MG63 (cell line): Measurements from ENCODE around the gene SLC46A3. TPM values are rescaled to one million over a fixed set of nuclear protein-coding genes. Genes with fewer than 3 reads are reported as not detected.

Experiments used
- DNase-seq: peaks from one replicate; pipeline ENCODE4 v3.0.0-alpha.2; 2020
- H3K27me3 ChIP-seq: fragments of 250-450 bp; sonication (Bioruptor Pico); 2 replicates; pipeline ENCODE4 v1.5.1; 2020; ENCODE audit warnings: mild to moderate bottlenecking, moderate library complexity
- H3K36me3 ChIP-seq: fragments of 250-450 bp; sonication (Bioruptor Pico); 2 replicates; pipeline ENCODE4 v1.5.1; 2020; ENCODE audit warnings: mild to moderate bottlenecking, moderate library complexity
- H3K4me3 ChIP-seq: fragments of 250-450 bp; sonication (Bioruptor Pico); 2 replicates; pipeline ENCODE4 v1.5.1; 2020; ENCODE audit warnings: mild to moderate bottlenecking, moderate library complexity
- H3K9me3 ChIP-seq: fragments of 250-450 bp; sonication (Bioruptor Pico); 2 replicates; pipeline ENCODE4 v1.5.1; 2020; ENCODE audit warnings: mild to moderate bottlenecking, moderate library complexity
- total RNA-seq: library from RNA; depleted of rRNA; stranded (reverse); fragments of >200 nt; shearing (Covaris generic); gene quantifications from 2 replicates; pipeline ENCODE4 v1.2.3, GENCODE V29; 2014; ENCODE audit warnings: low replicate concordance; rRNA removed

Gene SLC46A3, protein sequence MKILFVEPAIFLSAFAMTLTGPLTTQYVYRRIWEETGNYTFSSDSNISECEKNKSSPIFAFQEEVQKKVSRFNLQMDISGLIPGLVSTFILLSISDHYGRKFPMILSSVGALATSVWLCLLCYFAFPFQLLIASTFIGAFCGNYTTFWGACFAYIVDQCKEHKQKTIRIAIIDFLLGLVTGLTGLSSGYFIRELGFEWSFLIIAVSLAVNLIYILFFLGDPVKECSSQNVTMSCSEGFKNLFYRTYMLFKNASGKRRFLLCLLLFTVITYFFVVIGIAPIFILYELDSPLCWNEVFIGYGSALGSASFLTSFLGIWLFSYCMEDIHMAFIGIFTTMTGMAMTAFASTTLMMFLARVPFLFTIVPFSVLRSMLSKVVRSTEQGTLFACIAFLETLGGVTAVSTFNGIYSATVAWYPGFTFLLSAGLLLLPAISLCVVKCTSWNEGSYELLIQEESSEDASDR
- 0.86 and 6.9 TPM in 2 replicates for total RNA-seq

GRCh38 chr13:28718543-28719226, at the start of gene SLC46A3:
SLC46A3 (minus strand) TSS chr13:28718970; CDS start chr13:28717998, 972 bp downstream.
- Histone ChIP-seq H3K9me3 (no peaks in the 10 kb centered on the region), H3K4me3 (peak within 1 kb of the TSS; percentile 56), H3K36me3 (no peaks in the 10 kb centered on the region), H3K27me3 (no peaks in the 10 kb centered on the region)
- peak; percentile 99 for DNase-seq

DNA sequence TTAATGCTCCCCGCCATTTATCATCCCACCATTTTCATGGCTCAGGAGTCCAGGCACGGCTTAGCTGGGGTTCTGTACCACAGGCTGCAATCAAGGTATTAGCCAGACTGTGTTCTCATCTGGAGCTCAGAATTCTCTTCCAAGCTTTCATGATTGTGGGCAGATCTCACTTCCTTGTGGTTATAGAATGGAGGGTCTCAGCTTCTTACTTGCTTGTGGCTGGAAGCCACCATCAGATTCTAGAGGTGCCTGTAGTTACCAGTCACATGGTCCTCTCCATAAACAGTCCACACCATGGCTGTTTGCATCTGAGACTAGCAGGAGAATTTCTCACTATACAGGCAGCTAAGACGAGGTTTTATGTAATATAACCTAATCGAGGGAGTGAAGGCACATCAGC, 45.1 kb upstream of the SLC46A3 start:
- Histone ChIP-seq H3K4me3 (no peak overlapping the region), H3K36me3 (no peaks in the 10 kb centered on the region)
- no peak for DNase-seq

GRCh38 chr13:28761586-28761985, 42.8 kb upstream of the SLC46A3 start:
- Histone ChIP-seq H3K27me3 (no peaks in the 10 kb centered on the region), H3K36me3 (no peaks in the 10 kb centered on the region), H3K9me3 (peaks cover 5% of the 10 kb centered on the region; the same call in 1 of the 2 replicates), H3K4me3 (no peak overlapping the region)
- no peak for DNase-seq

More for the DNA sequence above, 45.1 kb upstream of the SLC46A3 start:
- H3K9me3 ChIP-seq: peaks cover 2% of the 10 kb centered on the region; the same call in 1 of the 2 replicates
- no peaks in the 10 kb centered on the region for H3K27me3 ChIP-seq

- no peaks in the 10 kb centered on the region for H3K36me3 ChIP-seq
- H3K9me3 ChIP-seq: peaks cover 5% of the 10 kb centered on the region; the same call in 1 of the 2 replicates
- no peak overlapping the region for H3K4me3 ChIP-seq
- no peak for DNase-seq
- H3K27me3 ChIP-seq: no peaks in the 10 kb centered on the region
Observed at GRCh38 chr13:28755546-28755870, 36.7 kb upstream of the SLC46A3 start.

DNA sequence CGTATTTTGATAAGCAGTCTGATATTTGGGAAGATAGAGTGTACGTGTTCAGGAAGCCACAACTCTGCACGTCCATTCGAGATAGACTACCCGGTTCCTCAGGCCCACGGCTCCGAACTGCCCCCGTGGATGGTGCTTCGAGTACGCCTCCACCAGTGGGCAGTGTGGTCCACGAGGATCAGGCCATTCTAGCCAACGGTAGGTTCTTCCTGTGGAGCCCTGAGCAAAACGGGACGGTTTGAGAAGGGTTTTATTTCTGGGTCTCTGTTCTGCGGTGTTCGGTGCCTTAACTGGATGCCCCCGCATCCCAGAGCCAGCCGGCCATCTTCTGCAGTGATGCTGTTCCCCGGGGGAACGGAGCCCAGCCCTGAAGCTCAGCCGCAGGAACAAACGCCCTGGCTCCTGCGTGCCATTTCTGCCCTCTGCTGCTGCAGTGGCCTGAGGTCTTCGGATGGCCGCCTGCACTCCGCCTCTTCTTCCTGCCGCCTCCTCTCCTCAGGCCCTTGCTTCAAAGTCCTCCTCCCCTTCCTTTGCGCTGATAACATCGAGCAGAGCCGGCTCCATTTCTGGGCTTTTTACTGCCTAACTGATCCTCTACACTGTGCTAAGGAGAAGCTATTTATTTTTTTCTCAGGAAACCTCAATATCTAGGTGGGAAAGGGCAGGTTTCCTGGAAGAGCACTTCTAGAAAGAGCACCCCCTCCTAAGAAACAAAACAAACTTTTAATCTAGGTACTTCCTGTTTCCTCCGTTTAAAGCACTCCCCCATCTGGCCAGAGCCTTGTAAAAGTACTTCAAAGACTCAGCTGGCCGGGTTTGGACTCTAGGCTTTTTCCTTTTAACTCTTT, 36.2 kb upstream of the SLC46A3 start:
- DNase-seq: no peak

DNA sequence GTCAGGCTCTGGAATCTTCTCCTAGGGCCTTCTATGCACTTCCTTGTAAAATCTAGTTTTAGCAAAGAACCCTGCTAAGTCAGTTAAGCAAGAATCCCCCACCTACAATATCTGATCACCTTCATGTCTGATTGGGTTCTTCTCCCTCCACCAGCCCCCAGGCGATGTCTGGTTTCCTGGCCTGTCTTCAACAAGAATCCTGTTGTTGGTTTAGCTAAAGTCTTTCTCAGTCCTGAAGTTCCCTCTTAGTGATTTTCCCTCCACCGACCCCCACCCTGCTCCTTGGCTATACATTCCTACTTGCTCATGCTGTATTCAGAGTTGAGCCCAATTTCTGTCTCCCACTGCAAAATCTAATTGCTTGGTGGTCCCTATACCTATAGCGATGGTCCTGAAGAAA, 35.2 kb upstream of the SLC46A3 start:
- H3K36me3 ChIP-seq: no peaks in the 10 kb centered on the region
- no peak overlapping the region for H3K4me3 ChIP-seq
- H3K9me3 ChIP-seq: peaks cover 5% of the 10 kb centered on the region; the same call in 1 of the 2 replicates
- DNase-seq: no peak
- no peaks in the 10 kb centered on the region for H3K27me3 ChIP-seq

More for the DNA sequence above, 36.2 kb upstream of the SLC46A3 start:
- H3K4me3 ChIP-seq: no peak overlapping the region
- H3K9me3 ChIP-seq: peaks cover 5% of the 10 kb centered on the region; the same call in 1 of the 2 replicates
- H3K36me3 ChIP-seq: no peaks in the 10 kb centered on the region
- no peaks in the 10 kb centered on the region for H3K27me3 ChIP-seq

GRCh38 chr13:28753208-28753892, 34.6 kb upstream of the SLC46A3 start:
- no peak overlapping the region for H3K4me3 ChIP-seq
- no peaks in the 10 kb centered on the region for H3K36me3 ChIP-seq
- H3K27me3 ChIP-seq: no peaks in the 10 kb centered on the region
- H3K9me3 ChIP-seq: peaks cover 5% of the 10 kb centered on the region; the same call in 1 of the 2 replicates
- peak; percentile 89 for DNase-seq

DNA sequence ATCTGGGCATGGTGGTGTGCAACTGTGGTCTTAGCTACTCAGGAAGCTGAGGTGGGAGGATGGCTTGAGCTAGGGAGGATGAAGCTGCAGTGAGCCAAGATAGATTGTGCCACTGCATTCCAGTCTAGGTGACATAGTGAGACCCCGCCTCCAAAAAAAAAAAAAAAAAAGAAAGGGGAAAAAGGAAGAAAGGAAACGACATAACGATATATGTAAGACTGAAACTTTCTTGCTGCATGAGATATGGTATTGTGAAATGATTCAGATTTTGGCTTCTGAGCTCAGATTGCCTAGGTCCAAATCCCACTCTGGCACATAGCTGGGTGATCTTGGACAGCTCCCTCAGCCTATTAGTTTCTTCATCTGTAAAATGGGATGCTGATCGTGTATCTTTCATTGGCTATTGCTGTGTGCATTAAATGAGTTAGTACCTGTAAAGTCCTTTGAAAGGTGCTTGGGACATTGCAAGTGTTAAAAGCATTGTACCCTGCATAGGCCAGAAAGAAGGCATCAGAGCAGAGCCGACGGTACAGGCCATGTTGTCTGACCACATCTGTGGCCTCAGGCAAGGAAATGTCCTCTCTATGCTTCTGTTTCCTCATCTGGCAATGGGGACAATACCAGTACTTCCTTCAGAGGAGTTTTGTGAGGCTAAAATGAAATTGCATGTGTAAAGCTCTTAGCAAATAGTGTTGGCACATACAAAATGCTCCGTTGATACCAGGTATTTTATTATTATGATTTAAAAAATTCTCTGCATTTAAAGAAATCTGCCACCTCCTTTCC, 32.6 kb upstream of the SLC46A3 start:
- Histone ChIP-seq H3K4me3 (no peak overlapping the region), H3K36me3 (no peaks in the 10 kb centered on the region), H3K27me3 (no peaks in the 10 kb centered on the region), H3K9me3 (no peaks in the 10 kb centered on the region)
- DNase-seq: peak; percentile 39

DNA sequence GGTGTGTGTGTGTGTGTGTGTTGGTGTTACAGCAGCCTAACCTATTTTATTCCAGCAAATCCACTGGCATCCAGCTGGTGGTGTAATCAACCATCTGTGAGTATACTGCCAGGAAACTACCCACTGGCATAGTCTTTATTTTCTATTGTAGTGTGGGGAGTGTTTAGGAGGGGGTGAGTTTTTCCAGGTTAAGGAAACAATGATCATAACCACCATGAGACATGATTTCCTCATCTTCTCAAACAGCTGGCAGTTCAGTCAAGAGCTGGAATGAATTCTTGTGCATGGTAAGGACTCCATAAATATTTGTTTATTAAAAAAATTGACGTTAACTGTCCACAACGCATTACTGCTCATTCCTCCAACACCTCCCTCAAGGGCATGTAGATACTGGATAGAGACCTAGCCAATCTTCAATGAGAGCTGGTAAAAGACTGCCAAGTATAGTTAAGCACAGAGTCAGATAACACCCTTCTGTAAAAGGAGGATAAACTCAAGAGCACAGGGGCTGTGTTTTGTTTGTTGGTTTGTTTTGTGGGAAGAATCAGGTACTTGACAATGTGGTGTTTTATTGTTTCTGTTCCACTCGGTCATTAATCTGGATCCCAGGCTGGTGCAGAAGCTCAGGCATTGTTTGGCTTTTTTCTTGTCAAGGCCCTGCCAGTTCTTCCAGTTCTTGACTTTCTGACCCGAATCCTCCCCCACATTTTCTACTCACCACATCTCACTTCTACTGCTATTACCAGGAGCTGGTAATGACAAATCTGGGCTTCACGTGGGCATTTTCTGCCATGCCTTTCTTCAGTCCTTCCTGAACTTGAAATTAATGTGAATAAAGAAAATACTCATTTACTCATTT, 31.6 kb upstream of the SLC46A3 start:
- H3K27me3 ChIP-seq: no peaks in the 10 kb centered on the region
- no peaks in the 10 kb centered on the region for H3K9me3 ChIP-seq
- no peak overlapping the region for H3K4me3 ChIP-seq
- peak; percentile 34 for DNase-seq
- no peaks in the 10 kb centered on the region for H3K36me3 ChIP-seq

DNA sequence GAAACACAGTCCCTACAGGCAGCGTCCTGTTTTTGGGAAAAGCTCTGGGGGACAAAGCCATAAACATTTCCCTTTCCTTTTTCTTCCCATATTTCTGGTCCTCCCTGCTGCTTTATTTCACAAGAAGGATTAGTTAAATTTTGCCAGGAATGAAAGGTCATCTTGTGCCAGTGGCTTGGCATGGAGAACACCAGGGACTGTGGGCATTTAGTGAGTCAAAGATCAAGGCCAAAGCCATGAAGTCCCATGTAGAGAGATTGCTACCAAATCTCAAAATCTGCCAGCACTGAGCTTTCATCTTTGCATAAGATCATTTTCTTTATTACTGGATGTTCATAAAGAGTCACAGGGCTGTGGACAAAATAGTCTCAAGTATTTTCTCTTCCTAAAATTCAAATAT, 29.1 kb upstream of the SLC46A3 start:
- no peak for DNase-seq
- no peaks in the 10 kb centered on the region for H3K27me3 ChIP-seq
- H3K9me3 ChIP-seq: no peaks in the 10 kb centered on the region
- no peak overlapping the region for H3K4me3 ChIP-seq
- H3K36me3 ChIP-seq: no peaks in the 10 kb centered on the region

GRCh38 chr13:28746287-28746612, 27.5 kb upstream of the SLC46A3 start:
- Histone ChIP-seq H3K4me3 (no peak overlapping the region), H3K9me3 (no peaks in the 10 kb centered on the region), H3K36me3 (no peaks in the 10 kb centered on the region), H3K27me3 (no peaks in the 10 kb centered on the region)
- DNase-seq: no peak

DNA sequence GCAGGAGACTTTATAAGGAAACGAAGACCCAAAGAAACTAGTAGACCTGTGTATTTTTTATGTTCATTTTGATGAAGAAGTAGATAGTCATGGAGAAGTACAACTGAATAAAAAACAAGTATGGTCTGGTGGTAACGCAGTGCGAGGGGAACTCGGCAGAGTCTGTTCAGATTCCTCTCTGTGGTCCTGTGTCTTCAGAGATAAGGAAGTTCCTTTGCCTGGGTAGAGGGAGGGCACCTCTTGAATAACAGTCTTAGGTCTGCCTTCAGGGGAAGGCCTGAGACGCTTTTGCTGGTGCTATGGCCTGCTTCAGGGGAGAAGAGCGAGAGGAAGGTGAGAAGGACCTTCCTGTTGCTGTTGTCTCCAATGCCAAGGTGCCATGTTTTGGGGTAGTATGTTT, 25.9 kb upstream of the SLC46A3 start:
- no peak overlapping the region for H3K4me3 ChIP-seq
- no peaks in the 10 kb centered on the region for H3K9me3 ChIP-seq
- DNase-seq: no peak
- H3K36me3 ChIP-seq: no peaks in the 10 kb centered on the region
- no peaks in the 10 kb centered on the region for H3K27me3 ChIP-seq

DNA sequence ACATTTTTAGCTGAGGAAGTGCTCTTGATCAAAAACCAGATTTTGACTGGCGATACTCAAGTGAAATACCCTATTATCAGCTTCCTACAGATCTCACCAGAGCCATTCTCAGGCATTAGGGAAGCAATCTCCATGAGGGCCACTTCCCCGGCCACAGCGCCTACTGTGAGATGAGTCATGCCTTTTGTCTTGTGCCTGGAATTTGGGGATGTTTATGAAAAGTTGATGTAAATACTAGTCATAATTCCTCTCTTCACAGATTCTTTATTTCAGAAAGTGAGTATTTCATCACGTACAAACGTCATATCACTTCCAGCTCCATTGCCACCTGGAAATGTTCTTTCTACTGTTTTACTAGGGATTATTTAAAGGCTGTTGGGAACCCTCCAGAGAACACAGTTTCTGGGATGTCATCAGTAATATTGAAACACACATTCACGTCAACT, 25.3 kb upstream of the SLC46A3 start:
- no peak overlapping the region for H3K4me3 ChIP-seq
- DNase-seq: peak; percentile 73
- no peaks in the 10 kb centered on the region for H3K27me3 ChIP-seq
- no peaks in the 10 kb centered on the region for H3K36me3 ChIP-seq
- no peaks in the 10 kb centered on the region for H3K9me3 ChIP-seq

DNA sequence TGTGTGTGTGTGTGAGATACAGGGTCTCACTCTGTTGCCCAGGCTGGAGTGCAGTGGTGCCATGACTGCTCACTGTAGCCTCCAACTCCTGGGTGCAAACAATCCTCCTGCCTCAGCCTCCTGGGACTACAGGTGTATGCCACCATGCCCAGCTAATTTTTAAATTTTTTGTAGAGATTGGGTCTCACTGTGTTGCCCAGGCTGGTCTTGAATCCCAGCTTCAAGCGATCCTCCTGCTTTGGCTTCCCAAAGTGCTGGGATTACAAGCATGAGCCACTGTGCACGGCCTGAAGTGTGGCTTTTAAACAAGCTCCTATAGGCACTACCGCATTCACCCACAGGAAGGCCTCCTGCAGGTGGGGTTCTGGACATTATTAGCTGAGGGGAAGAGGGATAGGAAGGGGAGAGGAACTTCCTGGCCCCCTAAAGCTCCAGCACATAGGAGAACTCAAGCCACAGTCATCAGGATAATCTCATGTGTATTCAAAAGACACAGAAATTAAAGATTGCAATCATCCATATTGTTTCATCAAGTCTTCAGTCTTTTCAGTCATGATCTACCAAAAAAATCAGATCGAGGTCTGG, 24.8 kb upstream of the SLC46A3 start:
- Histone ChIP-seq H3K36me3 (no peaks in the 10 kb centered on the region), H3K4me3 (no peak overlapping the region), H3K9me3 (no peaks in the 10 kb centered on the region), H3K27me3 (no peaks in the 10 kb centered on the region)
- no peak for DNase-seq

- Histone ChIP-seq H3K27me3 (no peaks in the 10 kb centered on the region), H3K9me3 (no peaks in the 10 kb centered on the region), H3K36me3 (no peaks in the 10 kb centered on the region), H3K4me3 (no peak overlapping the region)
- no peak for DNase-seq
Observed at GRCh38 chr13:28743020-28743419, 24.2 kb upstream of the SLC46A3 start.
